Omental fat pad (tissue), 4 donors: Measurements from ENCODE around the gene SLC46A2. TPM values are rescaled to one million over a fixed set of nuclear protein-coding genes. Genes with fewer than 3 reads are reported as not detected.

Experiments
- ATAC-seq: fragments of 150-250 bp; one replicate; pipeline ENCODE4 v1.9.1; 2016; ENCODE audit warnings: mild to moderate bottlenecking, moderate library complexity; ENCODE audit not compliant: low FRiP score
- DNase-seq: peaks from one replicate; pipeline ENCODE4 v3.0.0-alpha.2; 2019; ENCODE audit warnings: low spot score
- total RNA-seq, 4 donors: library from RNA; depleted of rRNA; stranded (reverse); fragments of >200 nt; gene quantifications; one replicate each; pipeline ENCODE4 v1.1.0, GENCODE V29; 2016
- TF ChIP-seq, protein P1 (sequence below), 3 donors: fragments of 450-650 bp; IDR thresholded peaks; one replicate each; pipeline ENCODE4 v1.5.1; 2016 to 2017; ENCODE audit warnings: antibody characterized with exemption in 3 of 3, mild to moderate bottlenecking in 3 of 3, moderate library complexity in 2 of 3

The SLC46A2 gene
- total RNA-seq, 4 donors from 2014 or later: 0.36 to 1.3 TPM; not detected in 2

DNA sequence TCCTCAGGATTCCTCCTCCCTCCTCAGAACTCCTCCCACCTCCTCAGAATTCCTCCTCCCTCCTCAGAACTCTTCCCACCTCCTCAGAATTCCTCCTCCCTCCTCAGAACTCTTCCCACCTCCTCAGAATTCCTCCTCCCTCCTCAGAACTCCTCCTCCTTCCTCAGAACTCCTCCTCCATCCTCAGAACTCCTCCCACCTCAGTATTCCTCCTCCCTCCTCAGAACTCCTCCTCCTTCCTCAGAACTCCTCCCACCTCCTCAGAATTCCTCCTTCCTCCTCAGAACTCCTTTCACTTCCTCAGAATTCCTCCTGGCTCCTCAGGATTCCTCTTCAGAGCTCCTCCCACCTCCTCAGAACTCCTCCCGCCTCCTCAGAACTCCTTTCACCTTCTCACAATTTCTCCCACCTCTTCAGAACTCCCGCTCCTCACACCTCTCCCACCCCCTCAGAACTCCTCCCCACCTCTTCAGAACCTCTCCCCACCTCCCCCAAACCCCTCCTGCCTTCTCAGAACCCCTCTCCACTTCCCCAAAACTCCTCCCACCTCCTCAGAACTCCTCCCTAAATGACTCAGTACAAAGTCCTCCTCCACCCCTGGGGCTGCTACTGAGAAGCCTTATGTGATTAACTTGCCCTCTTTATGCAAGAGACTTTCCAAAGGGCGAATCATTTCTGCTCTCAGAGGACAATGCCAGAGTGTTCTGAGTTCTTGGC lies 23.2 kb downstream of the SLC46A2 start:
- TF ChIP-seq, protein P1, sequence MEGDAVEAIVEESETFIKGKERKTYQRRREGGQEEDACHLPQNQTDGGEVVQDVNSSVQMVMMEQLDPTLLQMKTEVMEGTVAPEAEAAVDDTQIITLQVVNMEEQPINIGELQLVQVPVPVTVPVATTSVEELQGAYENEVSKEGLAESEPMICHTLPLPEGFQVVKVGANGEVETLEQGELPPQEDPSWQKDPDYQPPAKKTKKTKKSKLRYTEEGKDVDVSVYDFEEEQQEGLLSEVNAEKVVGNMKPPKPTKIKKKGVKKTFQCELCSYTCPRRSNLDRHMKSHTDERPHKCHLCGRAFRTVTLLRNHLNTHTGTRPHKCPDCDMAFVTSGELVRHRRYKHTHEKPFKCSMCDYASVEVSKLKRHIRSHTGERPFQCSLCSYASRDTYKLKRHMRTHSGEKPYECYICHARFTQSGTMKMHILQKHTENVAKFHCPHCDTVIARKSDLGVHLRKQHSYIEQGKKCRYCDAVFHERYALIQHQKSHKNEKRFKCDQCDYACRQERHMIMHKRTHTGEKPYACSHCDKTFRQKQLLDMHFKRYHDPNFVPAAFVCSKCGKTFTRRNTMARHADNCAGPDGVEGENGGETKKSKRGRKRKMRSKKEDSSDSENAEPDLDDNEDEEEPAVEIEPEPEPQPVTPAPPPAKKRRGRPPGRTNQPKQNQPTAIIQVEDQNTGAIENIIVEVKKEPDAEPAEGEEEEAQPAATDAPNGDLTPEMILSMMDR (IDR thresholded peaks at IDR 0.05): no peak
- ATAC-seq (peak; percentile 37), DNase-seq (no peak)

DNA sequence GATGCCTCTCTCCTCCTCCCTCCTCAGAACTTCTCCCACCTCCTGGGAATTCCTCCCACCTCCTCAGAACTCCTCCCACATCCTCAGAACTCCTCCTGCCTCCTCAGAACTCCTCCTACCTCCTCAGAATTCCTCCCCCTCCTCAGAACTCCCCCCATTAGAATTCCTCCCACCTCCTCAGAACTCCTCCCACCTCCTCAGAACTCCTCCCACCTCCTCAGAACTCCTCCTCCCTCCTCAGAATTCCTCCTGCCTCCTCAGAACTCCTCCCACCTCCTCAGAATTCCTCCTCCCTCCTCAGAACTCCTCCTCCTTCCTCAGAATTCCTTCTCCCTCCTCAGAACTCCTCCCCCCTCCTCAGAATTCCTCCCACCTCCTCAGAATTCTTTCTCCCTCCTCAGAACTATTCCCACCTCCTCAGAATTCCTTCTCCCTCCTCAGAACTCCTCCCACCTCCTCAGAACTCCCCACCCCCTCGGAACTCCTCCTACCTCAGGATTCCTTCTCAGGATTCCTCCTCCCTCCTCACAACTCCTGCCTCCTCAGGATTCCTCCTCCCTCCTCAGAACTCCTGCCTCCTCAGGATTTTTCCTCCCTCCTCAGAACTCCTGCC lies 23.9 kb downstream of the SLC46A2 start:
- TF ChIP-seq, protein P1 (IDR thresholded peaks at IDR 0.05): no peak
- DNase-seq (no peak), ATAC-seq (no peak)

DNA sequence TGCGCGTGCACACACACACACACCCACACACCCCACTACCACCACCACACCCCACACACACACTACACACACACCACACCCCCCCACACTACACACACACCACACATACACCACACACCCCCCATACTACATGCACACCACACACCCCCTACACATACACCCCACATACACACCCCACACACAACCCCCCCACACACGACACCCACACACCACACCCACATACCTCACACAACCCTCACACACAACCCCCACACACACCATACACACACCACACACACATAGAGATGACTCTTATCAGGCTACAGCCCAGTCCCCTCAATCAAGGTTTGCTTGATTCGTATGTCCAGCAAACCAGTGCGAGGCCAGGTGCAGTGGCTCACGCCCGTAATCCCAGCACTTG lies 25.7 kb downstream of the SLC46A2 start:
- TF ChIP-seq, protein P1 (IDR thresholded peaks at IDR 0.05): no peak
- ATAC-seq (no peak), DNase-seq (no peak)

DNA sequence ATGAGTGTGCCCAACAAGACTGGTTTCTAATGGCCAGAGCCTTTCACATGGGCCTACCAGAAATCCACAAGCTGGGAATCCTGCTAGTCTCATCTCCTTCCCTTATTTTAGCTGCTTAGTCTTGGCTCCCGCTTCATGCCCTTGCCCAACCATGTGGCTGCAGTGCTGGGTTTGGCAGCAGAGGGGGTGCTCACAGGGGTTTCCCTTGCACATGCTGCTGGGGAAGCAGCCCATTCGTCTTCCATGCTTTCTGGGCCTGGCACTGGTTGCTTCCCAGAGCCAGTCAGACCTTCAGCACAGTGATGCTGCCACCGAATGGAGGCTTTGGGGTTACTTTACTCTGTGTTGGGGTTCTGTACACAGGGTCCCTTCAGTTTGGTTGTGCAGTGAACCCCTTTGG lies 26.3 kb downstream of the SLC46A2 start:
- DNase-seq: no peak
- TF ChIP-seq, protein P1 (IDR thresholded peaks at IDR 0.05): no peak
- ATAC-seq: no peak

DNA sequence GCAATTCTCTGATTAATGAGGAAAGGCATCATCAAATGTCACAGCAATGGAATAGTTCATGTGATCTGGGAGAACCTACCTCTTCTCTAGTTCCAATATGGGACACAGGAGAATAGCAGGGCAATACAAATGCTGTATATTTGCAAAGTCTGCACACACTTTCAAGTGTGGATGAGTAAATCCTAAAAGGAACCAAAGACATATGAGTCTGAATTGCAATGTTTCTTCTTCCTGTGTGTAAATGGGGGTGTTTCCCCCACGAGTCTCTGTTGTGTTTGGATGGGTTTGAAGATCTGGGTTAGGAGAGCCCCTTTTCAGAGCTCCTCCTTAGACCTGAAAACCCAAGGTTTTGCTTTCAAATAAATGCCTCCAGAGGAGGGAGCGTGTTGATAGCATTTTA lies 26.9 kb downstream of the SLC46A2 start:
- DNase-seq: no peak

DNA sequence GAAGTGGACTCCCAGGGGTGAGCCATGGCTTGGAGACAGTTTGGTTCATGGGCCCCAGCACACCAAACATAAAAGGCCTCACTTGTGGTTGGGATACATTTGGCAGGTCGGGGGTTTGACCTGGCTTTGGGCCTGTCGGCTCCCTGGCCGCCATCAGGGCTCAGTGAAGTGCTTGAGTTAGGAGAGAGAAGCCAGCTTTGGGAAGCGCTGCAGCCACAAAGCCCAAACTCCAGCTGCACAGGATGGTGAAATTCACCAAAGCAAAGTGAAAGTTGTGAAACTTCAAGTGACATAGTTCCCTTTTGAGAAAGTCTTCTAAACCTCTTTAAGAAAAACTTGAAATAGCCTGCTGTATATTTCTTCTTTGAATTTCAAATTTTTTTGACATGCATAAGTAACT lies 27.5 kb downstream of the SLC46A2 start:
- no peak for DNase-seq
- no peak for ATAC-seq
- TF ChIP-seq, protein P1 (IDR thresholded peaks at IDR 0.05): no peak

More for the DNA sequence above, 26.9 kb downstream of the SLC46A2 start:
- ATAC-seq: no peak
- TF ChIP-seq, protein P1 (IDR thresholded peaks at IDR 0.05): no peak
